GM21723 (cell line): ENCODE measurements around the gene VAPA.

ENCODE experiments used
- ATAC-seq: cut with Tn5 transposase; IDR thresholded peaks from one replicate; pipeline ENCODE4 v1.9.1; 2021; ENCODE audit warnings: mild to moderate bottlenecking, moderate library complexity; ENCODE audit not compliant: unreplicated experiment

The VAPA gene

GRCh38 chr18:9968081-9968848, 54.4 kb downstream of the VAPA start:
- no peak for ATAC-seq

- no peak for ATAC-seq
These were observed 55.4 kb downstream of the VAPA start for GRCh38 chr18:9969247-9969646.

DNA sequence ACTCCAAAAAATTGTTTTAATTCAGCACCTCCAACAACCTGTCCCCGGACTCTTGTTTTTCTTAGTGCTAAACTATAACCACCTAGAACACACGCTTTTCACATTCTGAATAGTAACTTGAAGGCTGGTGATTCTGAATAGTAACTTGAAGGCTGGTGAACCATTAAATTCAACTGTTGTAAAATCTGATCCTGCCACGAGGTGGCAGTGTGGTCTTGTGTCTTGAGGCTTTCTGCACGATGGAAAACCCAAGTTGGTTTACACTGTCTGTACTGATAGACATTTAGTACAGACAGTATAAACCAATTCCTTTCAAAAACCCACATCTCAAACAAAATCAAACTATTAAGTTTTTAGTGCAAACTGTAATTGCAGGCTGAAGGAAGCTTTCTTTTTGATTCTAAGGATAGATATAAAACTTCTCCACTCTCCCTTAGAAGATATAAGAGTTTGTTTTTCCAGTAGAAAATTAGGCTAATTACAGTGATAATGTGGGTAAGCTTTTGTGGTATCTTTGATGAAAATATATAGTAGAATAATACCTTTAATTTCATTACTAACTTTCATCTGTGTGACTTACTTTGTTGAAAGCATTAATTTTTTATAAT, 57.6 kb downstream of the VAPA start:
- no peak for ATAC-seq

DNA sequence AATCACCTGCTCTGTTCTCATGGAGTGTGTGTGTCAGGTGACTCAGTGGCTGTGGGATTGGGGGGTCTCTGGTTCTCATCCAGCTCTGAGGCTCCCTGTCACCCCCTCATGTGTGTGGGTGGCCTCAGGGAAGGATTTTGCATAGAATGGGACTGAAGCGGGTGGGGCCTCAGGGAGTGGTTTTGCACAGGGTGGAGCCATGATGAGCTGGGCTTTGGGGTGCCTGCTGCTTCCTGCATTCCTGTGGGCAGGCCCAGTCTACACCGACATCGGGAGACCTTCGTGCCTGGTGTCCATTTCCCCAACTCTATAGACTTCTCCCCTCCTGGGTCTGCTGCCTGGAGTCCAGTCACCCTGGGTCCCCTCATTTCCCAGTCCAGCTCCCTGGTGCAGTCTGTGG, 59.7 kb downstream of the VAPA start:
- no peak for ATAC-seq

DNA sequence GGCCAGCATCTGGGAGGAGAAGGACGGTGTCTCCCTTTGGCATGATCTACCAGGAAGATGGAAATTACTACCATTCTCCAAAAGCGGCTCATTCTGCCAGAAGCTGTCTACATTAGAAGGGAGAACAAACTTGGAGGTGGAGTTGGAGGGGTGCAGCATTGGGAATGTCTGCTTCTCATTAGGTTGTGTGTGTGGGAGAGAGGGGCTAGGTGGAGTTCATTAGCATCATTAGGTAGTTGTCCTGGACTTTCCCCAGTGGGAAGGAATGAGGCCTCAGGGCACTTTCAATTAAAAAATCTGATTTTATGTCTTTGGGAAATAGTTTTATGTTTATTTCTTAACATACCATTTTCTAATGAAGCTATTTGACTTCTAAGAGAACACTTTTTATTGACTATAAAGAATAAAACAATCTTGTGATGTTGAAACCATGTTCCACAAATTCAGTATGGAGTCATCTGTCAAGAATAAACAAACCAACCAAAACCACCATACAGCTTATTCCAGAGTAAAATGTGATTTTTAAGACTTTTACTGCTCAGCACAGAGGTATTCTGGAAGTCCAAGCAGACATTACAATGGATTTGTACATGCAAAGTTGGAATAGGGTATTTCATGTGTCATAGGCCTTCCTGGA, 60.6 kb downstream of the VAPA start:
- ATAC-seq: no peak

GRCh38 chr18:9975658-9976057, 61.8 kb downstream of the VAPA start:
- no peak for ATAC-seq

DNA sequence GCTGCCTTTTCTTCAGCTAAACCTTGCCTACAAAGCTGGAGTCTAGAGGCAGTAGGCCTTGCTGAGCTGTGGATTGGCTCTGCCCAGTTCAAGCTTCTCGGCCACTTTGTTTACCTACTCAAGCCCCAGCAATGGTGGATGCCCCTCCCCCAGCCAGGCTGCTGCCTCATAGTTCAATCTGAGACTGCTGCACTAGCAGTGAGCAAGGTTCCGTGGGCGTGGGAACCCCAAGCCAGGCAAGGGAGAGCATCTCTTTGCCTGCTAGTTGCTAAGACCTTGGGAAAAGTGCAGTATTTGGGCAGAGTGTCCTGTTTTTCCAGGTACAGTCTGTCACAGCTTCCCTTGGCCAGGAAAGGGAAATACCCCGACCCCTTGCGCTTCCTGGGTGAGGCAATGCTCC, 68.9 kb downstream of the VAPA start:
- ATAC-seq: no peak

GRCh38 chr18:9984080-9984479, 70.3 kb downstream of the VAPA start:
- no peak for ATAC-seq

GRCh38 chr18:9985641-9986040, 71.8 kb downstream of the VAPA start:
- no peak for ATAC-seq

GRCh38 chr18:9986156-9986930, 72.5 kb downstream of the VAPA start:
- no peak for ATAC-seq

GRCh38 chr18:9987345-9987744, 73.5 kb downstream of the VAPA start:
- no peak for ATAC-seq

DNA sequence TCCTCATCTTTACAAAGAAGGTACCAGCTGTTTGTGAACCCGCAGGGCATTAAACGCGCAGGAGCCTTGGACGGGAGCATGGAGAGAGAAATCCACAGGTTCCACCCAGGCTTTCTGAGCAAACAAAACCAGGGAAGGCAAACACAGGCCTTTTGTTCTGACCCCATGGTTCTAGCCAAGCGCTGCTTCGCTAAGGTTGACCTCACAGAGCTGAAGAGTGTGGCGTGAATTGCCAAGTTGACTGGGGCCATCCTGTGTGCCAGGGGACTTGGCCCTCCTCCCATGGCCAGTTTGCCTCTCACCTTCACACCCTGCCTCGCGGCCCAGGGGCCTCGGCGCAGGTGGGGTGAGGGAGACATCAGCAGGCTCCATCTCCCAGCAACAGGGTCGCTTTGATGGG, 74.1 kb downstream of the VAPA start:
- ATAC-seq: no peak

- no peak for ATAC-seq
These were observed 74.8 kb downstream of the VAPA start for GRCh38 chr18:9988665-9989064.

DNA sequence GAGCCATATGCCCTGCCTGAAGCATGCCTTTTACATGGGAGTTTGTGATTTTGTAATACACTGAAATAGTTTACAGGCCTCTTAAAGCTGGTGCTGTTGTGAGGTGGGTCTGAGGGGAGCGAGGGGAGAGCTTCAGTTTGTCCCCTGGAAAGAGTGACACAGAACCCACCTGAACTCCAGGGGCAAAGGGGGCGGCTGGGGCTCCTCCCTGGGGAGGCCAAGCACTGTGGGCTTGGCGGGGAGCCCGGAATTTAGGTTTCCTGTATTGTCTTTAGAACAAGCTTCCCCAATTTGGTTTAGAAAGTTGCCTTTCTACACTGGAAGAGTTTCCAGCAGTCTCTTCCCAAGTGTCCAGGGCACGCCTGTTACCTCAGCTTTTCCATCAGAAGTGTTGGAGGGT, 75.7 kb downstream of the VAPA start:
- ATAC-seq: no peak

GRCh38 chr18:9991011-9992000, 77.5 kb downstream of the VAPA start:
- ATAC-seq: no peak

DNA sequence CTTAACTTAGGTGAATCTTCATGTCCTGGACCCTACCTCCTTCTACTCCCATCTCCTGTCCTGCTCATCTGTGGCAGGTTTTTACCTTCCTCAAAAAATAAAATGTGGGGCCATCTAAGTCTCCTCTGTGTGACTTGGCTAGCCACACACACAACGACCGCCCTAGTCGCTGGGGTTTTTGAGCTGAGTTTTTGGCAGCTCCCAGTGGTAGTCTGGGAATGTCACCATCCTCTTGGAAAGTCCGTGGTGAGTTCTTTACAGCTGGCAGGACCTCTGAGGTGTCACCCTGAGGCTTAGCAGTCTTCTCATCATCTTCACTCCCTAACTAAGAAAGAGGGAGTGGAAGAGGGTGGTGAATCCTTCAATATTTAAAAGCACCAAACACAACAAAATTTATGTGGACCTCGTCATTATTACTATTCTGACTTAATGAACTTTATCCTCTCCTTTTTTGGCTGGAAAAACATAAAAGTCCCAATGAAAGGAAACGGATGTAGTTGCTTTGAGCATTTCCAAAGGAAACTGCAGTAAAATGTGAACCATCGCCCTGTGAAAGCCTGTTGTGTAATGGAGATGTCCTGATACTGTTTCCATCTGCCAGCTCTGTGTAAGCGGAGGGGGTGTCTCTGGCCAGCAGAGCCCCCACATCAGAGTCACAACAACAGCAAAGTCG, 78.6 kb downstream of the VAPA start:
- no peak for ATAC-seq

DNA sequence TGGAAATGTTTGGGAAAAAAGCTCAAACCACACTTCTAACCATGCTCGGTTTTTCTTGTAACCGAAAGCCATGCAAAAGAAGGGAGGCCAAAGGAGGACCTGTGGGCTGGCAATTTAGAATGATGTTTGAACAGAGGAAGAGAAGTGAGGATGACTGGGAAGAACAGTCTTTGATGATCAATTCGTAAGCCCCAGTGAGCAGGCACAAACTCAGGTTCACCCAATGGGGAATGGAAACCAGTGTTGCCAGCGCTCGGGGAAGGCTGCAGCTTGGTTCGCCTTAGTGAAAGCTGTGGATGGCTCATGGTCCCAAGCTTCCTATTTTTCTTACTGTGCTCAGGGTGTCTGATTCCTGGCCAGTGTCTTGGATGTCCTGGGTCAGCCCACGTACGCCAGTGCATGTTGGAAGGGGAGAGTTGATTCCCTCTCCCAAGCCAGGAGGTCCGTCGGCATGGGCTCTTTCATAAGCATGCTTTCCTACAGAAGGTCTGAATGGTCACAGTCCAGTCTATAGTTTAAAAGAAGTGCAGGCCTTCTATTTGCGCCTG, 79.2 kb downstream of the VAPA start:
- ATAC-seq: no peak

DNA sequence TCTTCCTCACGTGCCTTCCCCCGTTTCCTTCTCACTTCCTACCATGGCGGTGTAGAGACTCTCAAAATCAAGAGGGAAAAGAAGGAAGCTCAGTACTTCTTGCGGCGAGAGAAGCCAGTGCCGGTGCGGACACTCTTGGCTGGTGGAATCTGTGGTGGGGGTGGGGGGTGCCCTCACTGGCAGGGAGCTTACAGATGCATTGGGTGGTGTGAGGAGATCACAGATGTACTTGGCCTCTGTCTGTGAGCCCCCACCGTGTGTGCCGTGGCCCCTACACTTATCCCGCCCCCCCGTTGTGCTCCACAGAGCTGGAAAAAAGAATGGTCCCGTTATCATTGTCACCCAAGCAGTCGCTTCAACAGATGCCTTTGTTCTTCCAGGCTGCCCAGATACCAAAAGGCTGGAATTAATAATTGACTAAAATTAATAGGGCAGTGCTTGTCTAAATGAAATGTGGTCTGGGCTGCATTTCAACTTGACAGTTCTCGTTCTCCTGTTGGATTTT, 79.8 kb downstream of the VAPA start:
- no peak for ATAC-seq

DNA sequence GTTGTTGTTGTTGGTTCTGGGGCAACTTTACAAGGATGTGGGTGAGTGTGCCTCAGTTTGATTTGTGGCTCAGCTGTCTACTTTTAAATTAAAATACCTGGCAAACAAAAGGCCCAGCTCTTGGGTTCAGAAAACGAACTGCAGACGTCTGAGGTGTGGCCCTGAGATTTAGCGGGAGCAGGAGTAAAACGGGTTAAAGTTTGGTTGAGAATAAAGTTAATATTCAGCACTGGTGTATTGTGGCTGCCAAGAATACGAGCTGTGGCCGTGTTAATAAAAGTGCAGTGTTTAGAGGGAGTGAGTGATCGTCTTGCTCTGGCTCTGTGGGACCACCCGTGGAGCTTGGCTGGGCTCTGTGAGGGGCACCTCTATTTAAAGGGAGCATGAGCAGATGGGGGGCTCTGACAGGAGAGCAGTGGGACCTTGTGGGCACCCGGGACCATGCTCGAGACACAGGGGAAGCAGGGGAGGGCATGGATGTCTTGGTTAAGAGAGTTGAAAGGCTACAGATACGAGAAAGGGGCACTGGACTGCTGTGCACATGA, 80.3 kb downstream of the VAPA start:
- ATAC-seq: no peak
